SK-N-MC (cell line): Measurements from ENCODE around the gene CA10.

Experiments used
- EZH2 ChIP-seq: fragments of 200-600 bp; sonication (generic); IDR thresholded peaks from one replicate; pipeline ENCODE4 v1.6.1; 2017; ENCODE audit warnings: antibody characterized with exemption
- FOXP2 ChIP-seq: optimal IDR thresholded peaks from 2 replicates; pipeline ENCODE3; 2011; ENCODE audit warnings: mild to moderate bottlenecking, moderate library complexity; ENCODE audit not compliant: insufficient read depth; ENCODE audit errors: extremely low read length, control extremely low read depth
- POLR2AphosphoS5 ChIP-seq: IDR thresholded peaks from 2 replicates; pipeline ENCODE4 v1.6.1; 2012; ENCODE audit warnings: mild to moderate bottlenecking, low read depth, low read length, borderline replicate concordance

DNA sequence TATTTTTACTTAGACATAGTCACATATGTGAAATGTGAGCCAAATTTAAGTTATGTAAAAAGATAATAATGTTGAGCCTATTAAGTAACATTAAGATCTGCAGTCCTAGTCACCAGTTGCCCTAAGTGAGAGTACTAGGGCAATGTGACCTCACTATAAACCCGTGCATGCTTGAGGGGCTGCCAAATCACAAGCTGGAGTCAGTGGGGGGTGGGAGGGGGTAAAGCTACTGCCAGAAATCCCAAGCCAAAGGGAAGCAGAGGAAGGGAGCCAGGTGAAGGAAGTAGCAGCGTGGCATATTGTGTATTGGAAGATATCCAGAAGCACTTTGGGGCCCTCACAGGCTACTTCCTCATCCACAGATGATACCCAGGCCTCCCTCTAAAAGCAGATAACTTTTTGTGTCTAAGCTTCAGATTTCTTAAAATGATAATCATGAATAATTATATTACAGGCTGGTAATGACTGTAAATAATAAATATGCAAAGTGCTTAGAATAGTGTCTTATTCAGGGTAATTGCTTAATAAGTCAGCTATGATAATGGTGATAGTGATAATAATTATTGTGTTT is 134.1 kb downstream of the CA10 start:
- TF ChIP-seq POLR2AphosphoS5 (no peak), EZH2 (no peak), FOXP2 (no peak)
